ENCODE results near the gene UMAD1. TPM values are rescaled to one million over a fixed set of nuclear protein-coding genes. Genes with fewer than 3 reads are reported as not detected.
"Not testable (repeated sequence)": the region's sequence is repeated elsewhere in the genome, so short reads cannot be mapped to it uniquely, and the experiment has no call there.

Gene UMAD1
- total and polyA plus RNA-seq, 10 donors: 7.6 to 21.2 (median 14.2) TPM

DNA sequence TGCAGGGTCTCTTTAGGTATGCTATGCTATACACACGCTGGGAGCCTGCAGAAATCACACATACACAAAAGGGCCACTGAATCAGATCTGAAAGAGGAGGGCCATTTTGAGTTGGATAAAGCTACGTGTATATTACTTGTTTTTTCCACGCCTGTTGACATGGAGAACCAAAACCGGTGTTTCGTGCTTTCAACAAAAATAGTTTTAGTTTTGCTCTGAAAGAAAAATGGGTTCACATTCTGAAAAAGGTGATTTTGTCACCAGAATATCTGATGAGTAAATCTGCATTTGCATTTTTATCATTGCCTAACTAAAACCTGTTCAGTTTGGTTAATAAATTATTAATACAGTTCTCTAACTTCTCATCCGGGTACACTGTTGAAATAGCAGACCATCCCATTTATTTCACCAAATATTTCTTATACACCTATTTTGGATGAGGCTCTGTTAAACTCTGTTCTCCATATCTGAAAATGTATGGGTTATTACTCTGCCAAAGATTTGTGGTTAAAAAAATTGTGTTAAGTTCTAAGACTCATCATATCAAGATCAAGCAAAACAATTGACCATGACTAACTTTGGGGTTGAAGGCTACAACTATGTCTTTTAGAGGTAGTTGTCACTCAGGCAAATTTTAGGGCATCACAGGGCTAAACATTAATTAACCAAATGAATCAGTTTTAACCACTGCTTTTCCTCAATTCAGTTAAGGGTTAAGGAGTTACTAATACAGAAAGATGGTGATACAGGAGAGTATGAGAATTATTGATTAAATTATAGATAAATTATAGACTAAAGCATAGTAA lies 179.1 kb downstream of the UMAD1 start:
- H3K36me3 ChIP-seq: peaks cover 0 to under 1% (median 0%) of the 10 kb centered on the region in 6 donors
- DNase-seq: no peak
- WGBS, 5 donors: 70 to 84% (median 79%) methylated on average over 6 of the region's 6 CpGs
- H3K9me3 ChIP-seq: peaks cover 0 to 4% (median 0%) of the 10 kb centered on the region in 8 donors
- TF ChIP-seq POLR2AphosphoS5 (IDR thresholded peaks at IDR 0.05): no peak
- H3K4me1 ChIP-seq: peaks cover 5 to 67% (median 18%) of the 10 kb centered on the region in 6 donors
- H3K4me3 ChIP-seq: no peak overlapping the region
- intact Hi-C loops (cut with DNase I; ENCODE audit: low total_unique reads): loop anchor here (10.0 kb wide), 1 partner anchor 55 kb away; no protein-coding TSS in a partner anchor
- H3K27ac ChIP-seq: no peak overlapping the region
- H3K27me3 ChIP-seq (replicated peaks in 1 of 7): no peaks in the 10 kb centered on the region

DNA sequence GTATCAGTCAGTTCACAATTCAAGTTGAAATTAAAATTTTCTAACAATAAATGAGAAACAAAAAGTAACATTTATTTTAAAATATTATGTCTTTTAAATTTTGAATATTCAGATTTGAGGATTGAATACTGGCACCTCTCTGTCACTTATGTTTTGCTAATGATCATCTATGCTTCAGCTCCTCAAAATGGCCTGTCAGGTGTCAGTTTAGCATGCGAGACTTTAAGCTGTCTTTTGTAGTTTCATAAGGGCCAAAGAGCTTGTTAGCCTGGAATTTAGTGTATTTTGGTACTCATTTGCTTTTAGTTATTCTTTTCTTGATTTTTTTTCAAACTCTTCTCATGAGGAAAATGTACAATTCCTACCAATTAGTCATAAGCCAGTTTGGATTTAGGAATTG lies 179.9 kb downstream of the UMAD1 start:
- TF ChIP-seq, protein P1, sequence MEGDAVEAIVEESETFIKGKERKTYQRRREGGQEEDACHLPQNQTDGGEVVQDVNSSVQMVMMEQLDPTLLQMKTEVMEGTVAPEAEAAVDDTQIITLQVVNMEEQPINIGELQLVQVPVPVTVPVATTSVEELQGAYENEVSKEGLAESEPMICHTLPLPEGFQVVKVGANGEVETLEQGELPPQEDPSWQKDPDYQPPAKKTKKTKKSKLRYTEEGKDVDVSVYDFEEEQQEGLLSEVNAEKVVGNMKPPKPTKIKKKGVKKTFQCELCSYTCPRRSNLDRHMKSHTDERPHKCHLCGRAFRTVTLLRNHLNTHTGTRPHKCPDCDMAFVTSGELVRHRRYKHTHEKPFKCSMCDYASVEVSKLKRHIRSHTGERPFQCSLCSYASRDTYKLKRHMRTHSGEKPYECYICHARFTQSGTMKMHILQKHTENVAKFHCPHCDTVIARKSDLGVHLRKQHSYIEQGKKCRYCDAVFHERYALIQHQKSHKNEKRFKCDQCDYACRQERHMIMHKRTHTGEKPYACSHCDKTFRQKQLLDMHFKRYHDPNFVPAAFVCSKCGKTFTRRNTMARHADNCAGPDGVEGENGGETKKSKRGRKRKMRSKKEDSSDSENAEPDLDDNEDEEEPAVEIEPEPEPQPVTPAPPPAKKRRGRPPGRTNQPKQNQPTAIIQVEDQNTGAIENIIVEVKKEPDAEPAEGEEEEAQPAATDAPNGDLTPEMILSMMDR (IDR thresholded peaks at IDR 0.05 in 8 of 11, conservative IDR thresholded peaks at IDR 0.05 in 3 of 11): no peak
- no peak for TF ChIP-seq POLR2AphosphoS5 (IDR thresholded peaks at IDR 0.05)
- no peak for TF ChIP-seq POLR2A (IDR thresholded peaks at IDR 0.05)
- Histone ChIP-seq H3K27ac (no peak overlapping the region), H3K27me3 (replicated peaks in 1 of 7) (no peaks in the 10 kb centered on the region), H3K4me1 (peaks cover 4 to 59% (median 13%) of the 10 kb centered on the region in 6 donors), H3K4me3 (no peak overlapping the region), H3K9me3 (peaks cover 0 to 6% (median 2%) of the 10 kb centered on the region in 8 donors), H3K36me3 (peaks cover 0 to 8% (median 0%) of the 10 kb centered on the region in 6 donors)
- intact Hi-C loops (cut with DNase I; ENCODE audit: low total_unique reads): loop anchor here (10.0 kb wide), 1 partner anchor 56 kb away; no protein-coding TSS in a partner anchor
- 72 to 85% (median 82%) methylated on average over 1 of the region's 1 CpG for WGBS, 5 donors
- DNase-seq: no peak

DNA sequence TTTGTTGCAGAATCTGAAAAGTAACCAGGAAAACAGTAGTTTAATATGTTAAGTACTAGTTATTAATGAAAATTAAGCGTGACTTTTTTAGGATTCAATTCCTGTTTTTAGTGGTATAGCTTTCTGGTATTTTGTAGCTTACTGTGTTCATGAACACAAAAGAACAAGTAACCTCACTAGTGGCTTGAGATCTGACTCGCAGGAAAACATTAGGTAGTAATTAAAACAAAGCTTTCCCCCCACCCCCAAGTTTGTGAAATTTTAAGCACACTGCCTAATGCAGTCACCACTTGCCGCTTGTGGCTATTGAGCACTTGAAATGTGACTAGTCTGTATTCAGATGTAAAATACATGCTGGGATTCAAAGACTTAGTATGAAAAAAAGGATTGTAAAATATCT lies 180.4 kb downstream of the UMAD1 start:
- peak overlapping the region in 1 of 8 donors; percentile 24 for H3K27ac ChIP-seq
- H3K36me3 ChIP-seq: peaks cover 0 to 9% (median 0%) of the 10 kb centered on the region in 6 donors
- peaks cover 0 to 54% (median 8%) of the 10 kb centered on the region in 6 donors for H3K4me1 ChIP-seq
- DNase-seq: no peak
- intact Hi-C loops (cut with DNase I; ENCODE audit: low total_unique reads): loop anchor here (10.0 kb wide), 1 partner anchor 56 kb away; no protein-coding TSS in a partner anchor
- peaks cover 0 to 8% (median 2%) of the 10 kb centered on the region in 8 donors for H3K9me3 ChIP-seq
- TF ChIP-seq POLR2A (IDR thresholded peaks at IDR 0.05) (no peak), POLR2AphosphoS5 (IDR thresholded peaks at IDR 0.05) (no peak)
- TF ChIP-seq, protein P1 (IDR thresholded peaks at IDR 0.05 in 8 of 11, conservative IDR thresholded peaks at IDR 0.05 in 3 of 11): no peak
- no peak overlapping the region for H3K4me3 ChIP-seq
- H3K27me3 ChIP-seq (replicated peaks in 1 of 7): no peaks in the 10 kb centered on the region
- WGBS, 5 donors: 56 to 81% (median 75%) methylated on average over 3 of the region's 3 CpGs

DNA sequence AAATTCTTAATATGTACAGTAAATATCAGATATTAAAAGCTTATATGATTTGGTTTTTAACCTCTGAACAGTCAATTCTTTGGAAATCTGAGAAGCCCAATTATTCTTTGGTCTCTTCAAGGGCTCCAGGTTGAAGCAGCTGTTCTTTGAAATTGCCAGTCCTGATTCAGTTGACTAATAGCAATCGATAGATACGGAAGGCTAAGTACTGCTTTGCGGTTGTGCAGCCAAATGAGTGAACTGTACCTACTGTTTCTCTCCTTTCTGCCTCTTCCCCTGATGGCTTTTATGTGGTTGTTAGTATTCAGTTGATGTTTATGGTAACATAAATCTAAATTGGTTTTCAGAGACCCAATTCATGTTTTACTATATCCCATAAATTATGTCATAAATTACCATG lies 181.0 kb downstream of the UMAD1 start:
- 87 to 96% (median 95%) methylated on average over 3 of the region's 3 CpGs for WGBS, 5 donors
- Histone ChIP-seq H3K4me3 (no peak overlapping the region), H3K27me3 (replicated peaks in 1 of 7) (no peaks in the 10 kb centered on the region), H3K36me3 (peaks cover 0 to 9% (median 0%) of the 10 kb centered on the region in 6 donors), H3K27ac (peak overlapping the region in 1 of 8 donors; percentile 24), H3K4me1 (peaks cover 0 to 48% (median 4%) of the 10 kb centered on the region in 6 donors), H3K9me3 (peaks cover 0 to 8% (median 2%) of the 10 kb centered on the region in 8 donors)
- no peak for DNase-seq
- intact Hi-C loops (cut with DNase I; ENCODE audit: low total_unique reads): loop anchor here (10.0 kb wide), 1 partner anchor 57 kb away; no protein-coding TSS in a partner anchor
- TF ChIP-seq POLR2AphosphoS5 (IDR thresholded peaks at IDR 0.05) (no peak), POLR2A (IDR thresholded peaks at IDR 0.05) (no peak)
- TF ChIP-seq, protein P1 (IDR thresholded peaks at IDR 0.05 in 8 of 11, conservative IDR thresholded peaks at IDR 0.05 in 3 of 11): no peak

DNA sequence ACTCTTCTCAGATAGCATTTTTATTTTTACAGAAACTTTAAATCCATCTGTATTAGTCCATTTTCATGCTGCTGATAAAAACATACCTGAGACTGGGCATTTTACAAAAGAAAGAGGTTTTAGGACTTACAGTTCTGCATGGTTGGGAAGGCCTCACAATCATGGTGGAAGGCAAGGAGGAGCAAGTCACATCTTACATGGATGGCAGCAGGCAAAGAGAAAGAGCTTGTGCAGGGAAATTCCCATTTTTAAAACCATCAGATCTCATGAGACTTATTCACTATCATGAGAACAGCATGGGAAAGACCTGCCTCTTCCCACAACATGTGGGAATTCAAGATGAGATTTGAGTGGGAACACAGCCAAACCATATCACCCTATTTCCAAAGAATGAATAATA lies 184.7 kb downstream of the UMAD1 start:
- not testable (repeated sequence) for H3K27me3 ChIP-seq (replicated peaks in 1 of 7); DNase-seq; H3K9me3 ChIP-seq; H3K36me3 ChIP-seq; H3K27ac ChIP-seq; H3K4me3 ChIP-seq
- H3K4me1 ChIP-seq: peaks cover 0 to 13% (median 0%) of the 10 kb centered on the region in 6 donors
- intact Hi-C loops (cut with DNase I; ENCODE audit: low total_unique reads): loop anchor here (10.0 kb wide), 1 partner anchor 60 kb away; no protein-coding TSS in a partner anchor
